ENCODE results near the gene DHX8.
A peak's percentile ranks its signal among the peaks of the same experiment; 100 is the strongest.

DHX8 gene

DNA sequence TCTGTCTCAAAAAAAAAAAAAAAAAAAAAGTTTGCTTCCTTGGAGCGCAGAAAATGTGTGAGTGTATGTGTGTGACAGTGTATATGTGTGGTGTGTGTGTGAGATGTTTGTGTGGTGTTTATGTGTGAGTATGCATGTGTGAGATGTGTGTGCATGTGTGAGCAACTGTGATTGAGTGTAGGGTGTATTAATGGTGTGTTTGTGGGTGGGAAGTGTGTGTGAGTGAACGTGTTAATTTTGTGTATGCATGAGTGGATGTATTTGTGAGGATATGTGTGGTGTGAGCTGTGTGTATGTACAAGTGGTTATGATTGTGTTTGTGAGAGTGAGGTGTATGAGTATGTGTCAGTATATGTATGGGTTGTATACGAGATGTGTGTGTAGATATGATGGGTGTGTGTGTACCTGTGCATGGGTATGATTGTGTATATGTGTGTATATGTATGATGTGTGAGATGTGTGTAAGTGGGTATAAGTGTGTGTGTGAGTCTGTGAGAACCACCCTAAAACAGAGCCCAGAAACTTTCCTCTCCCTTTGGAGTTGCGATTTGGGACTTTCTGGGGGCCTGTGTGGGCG, 84.8 kb downstream of the DHX8 start:
- DNase-seq (ENCODE audit: low read depth), result no peak
- TF ChIP-seq, protein P1, sequence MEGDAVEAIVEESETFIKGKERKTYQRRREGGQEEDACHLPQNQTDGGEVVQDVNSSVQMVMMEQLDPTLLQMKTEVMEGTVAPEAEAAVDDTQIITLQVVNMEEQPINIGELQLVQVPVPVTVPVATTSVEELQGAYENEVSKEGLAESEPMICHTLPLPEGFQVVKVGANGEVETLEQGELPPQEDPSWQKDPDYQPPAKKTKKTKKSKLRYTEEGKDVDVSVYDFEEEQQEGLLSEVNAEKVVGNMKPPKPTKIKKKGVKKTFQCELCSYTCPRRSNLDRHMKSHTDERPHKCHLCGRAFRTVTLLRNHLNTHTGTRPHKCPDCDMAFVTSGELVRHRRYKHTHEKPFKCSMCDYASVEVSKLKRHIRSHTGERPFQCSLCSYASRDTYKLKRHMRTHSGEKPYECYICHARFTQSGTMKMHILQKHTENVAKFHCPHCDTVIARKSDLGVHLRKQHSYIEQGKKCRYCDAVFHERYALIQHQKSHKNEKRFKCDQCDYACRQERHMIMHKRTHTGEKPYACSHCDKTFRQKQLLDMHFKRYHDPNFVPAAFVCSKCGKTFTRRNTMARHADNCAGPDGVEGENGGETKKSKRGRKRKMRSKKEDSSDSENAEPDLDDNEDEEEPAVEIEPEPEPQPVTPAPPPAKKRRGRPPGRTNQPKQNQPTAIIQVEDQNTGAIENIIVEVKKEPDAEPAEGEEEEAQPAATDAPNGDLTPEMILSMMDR (IDR thresholded peaks at IDR 0.05; ENCODE audit: insufficient read depth, low read depth, low read length, missing control alignments), result no peak
- no peak overlapping the region for H3K4me3 ChIP-seq (ENCODE audit: low read length)

DNA sequence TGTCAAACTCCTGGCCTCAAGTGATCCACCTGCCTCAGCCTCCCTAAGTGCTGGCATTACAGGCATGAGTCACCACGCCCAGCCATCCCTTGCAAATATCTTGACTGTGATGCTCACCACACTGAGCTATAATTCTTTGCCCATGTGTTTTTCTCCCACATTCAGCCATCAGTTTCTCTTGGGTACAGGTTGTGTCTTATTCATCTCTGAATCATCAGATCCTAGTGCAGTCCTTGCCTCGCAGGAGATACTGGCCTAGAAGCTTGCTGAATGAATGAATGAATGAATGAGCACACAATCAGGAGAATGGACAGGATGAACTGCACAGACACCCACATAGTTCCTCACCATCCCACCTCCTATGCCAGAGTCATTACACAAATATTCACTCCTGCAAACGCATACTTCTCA, 86.7 kb downstream of the DHX8 start:
- TF ChIP-seq, protein P1 (IDR thresholded peaks at IDR 0.05; ENCODE audit: insufficient read depth, low read depth, low read length, missing control alignments), result no peak
- no peak overlapping the region for H3K4me3 ChIP-seq (ENCODE audit: low read length)
- peak; percentile 89 for DNase-seq (ENCODE audit: low read depth)

DNA sequence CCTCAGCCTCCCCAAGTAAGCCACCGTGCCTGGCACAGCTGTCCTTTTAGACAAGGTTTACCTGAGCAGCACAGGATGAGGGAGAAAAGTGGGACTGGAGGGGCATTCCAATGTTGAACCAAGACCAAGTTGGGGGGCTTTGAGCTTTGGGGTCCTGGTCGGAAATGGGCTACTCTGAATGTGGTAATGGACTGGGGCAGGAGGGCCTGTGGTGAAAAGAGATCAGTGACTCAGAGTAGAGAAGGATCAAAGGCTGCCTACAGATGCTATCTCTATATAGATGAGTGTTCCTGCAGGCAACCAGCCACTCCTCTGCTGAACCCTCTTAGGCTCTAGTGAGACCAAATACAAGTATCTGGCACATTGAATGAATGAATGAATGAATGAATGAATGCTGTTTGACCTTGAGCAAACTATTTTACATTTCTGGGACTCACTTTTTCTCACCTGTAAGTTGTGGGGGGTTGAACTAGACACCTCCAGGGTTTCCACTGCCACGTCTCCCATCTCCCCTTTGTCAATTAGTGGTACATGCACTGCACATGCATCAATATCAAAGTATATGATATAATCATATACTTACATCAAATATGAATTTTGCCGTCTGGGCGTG, 88.7 kb downstream of the DHX8 start:
- TF ChIP-seq, protein P1 (IDR thresholded peaks at IDR 0.05; ENCODE audit: insufficient read depth, low read depth, low read length, missing control alignments), result no peak
- no peak for DNase-seq (ENCODE audit: low read depth)
- H3K4me3 ChIP-seq (ENCODE audit: low read length), result no peak overlapping the region

DNA sequence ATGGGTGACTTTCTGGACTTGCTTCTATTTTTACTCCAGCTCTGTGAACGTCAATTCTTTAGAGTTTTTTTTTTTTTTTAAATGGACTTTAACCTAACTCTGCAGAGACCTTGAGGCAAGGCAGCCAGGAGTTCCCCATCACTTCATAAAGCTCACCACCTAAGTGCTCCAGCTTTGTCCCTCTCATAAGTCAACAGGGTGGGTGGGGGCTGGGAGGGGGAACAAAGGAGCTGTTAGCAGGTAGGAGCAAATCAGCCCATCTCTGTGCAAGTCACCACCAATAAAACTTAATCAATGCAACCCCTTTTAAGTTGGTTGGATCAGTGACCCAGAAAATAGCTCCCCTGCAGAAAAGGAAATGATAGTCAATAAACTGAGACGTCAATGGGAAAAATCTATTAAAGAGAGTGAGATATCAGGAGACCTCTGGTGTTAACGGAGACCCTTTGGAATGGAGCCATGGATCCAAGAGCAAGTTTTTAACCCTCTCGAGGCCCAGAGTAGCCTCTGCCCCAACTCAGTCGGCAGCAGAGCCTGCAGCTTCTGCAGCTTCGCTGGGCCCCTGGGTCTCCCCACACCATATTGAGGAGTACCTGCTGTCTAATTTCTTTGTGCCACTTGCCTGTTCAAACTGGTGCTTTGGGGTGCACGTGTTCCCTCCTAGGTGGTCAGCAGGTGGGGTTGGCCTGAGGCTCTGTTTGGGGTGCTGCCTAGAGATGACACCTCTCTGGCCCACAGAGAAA, 90.0 kb downstream of the DHX8 start:
- no peak for DNase-seq (ENCODE audit: low read depth)
- H3K4me3 ChIP-seq (ENCODE audit: low read length), result no peak overlapping the region
- TF ChIP-seq, protein P1 (IDR thresholded peaks at IDR 0.05; ENCODE audit: insufficient read depth, low read depth, low read length, missing control alignments), result no peak

DNA sequence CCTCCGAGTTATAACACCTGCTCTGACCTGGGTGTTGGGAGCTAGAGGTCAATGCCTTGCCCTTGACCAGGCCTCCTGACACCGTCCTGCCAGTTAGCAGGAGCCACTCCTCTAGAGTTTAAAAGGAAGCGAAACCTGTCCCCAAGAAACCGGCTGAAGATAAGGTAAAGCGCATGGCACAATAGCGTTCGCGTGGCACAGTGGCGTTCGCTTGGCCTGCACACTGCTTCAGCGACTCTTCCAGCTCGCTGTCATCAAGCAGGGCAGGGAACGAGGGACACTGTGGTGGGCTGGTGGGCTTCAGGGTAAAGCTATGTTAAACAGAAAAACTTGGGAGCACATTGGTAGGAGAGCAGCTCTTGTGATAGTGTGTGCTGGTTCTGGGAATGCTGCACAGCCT, 90.6 kb downstream of the DHX8 start:
- no peak for DNase-seq (ENCODE audit: low read depth)
- TF ChIP-seq, protein P1 (IDR thresholded peaks at IDR 0.05; ENCODE audit: insufficient read depth, low read depth, low read length, missing control alignments), result no peak
- no peak overlapping the region for H3K4me3 ChIP-seq (ENCODE audit: low read length)

DNA sequence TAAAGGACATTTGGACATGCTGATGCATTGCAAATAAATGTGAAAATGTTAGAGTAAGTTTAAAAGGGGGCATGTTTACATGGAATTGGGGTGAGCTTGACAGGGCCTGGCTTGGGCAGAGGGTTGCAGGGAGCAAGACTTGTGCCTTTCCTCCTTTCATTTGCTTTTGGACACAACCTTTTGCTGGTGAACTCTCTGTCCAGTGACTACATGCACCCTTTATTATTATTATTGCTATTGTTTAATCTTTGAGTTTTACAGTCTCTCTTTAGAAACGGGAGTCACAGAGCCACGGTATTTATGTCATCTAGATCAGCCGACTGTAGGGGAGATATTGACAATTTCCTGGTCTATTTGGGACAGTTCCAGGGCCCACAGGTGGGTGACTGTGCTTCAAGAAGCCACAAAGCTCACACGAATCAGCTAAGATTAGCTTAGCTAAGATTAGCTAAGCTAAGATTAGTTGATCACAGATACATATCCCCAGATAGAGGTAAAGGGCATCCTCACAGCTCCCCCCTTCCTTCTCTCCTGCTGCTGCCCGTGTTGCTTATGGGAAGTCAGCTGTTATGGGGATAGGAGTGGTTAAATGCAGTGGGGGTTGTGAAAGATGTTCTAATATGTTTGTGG, 91.2 kb downstream of the DHX8 start:
- no peak for DNase-seq (ENCODE audit: low read depth)
- TF ChIP-seq, protein P1 (IDR thresholded peaks at IDR 0.05; ENCODE audit: insufficient read depth, low read depth, low read length, missing control alignments), result no peak

More for the DNA sequence above, 91.2 kb downstream of the DHX8 start:
- H3K4me3 ChIP-seq (ENCODE audit: low read length), result no peak overlapping the region
